ENCODE measurements around the gene MMP2.
A peak's percentile ranks its signal among the peaks of the same experiment; 100 is the strongest.

Gene MMP2

GRCh38 chr16:55482056-55482455, 3.1 kb downstream of the MMP2 start:
- no peak for DNase-seq (ENCODE audit: low read depth)
- TF ChIP-seq CTCF (conservative IDR thresholded peaks at IDR 0.05; ENCODE audit: low read depth, low read length): no peak
- H3K4me3 ChIP-seq (ENCODE audit: low read depth, low read length): no peak overlapping the region

- TF ChIP-seq CTCF (conservative IDR thresholded peaks at IDR 0.05; ENCODE audit: low read depth, low read length): no peak
- peak; percentile 68 for DNase-seq (ENCODE audit: low read depth)
- H3K4me3 ChIP-seq (ENCODE audit: low read depth, low read length): no peak overlapping the region
Measured at GRCh38 chr16:55487048-55487803, 8.2 kb downstream of the MMP2 start.

- DNase-seq (ENCODE audit: low read depth): no peak
- no peak for TF ChIP-seq CTCF (conservative IDR thresholded peaks at IDR 0.05; ENCODE audit: low read depth, low read length)
- H3K4me3 ChIP-seq (ENCODE audit: low read depth, low read length): no peak overlapping the region
Measured at GRCh38 chr16:55488306-55488705, 9.3 kb downstream of the MMP2 start.

- DNase-seq (ENCODE audit: low read depth): no peak
- no peak for TF ChIP-seq CTCF (conservative IDR thresholded peaks at IDR 0.05; ENCODE audit: low read depth, low read length)
- H3K4me3 ChIP-seq (ENCODE audit: low read depth, low read length): no peak overlapping the region
Measured at GRCh38 chr16:55489119-55489955, 10.3 kb downstream of the MMP2 start.

- no peak for TF ChIP-seq CTCF (conservative IDR thresholded peaks at IDR 0.05; ENCODE audit: low read depth, low read length)
- DNase-seq (ENCODE audit: low read depth): no peak
- H3K4me3 ChIP-seq (ENCODE audit: low read depth, low read length): no peak overlapping the region
Measured at GRCh38 chr16:55489956-55490265, 10.9 kb downstream of the MMP2 start.

GRCh38 chr16:55490301-55490700, 11.3 kb downstream of the MMP2 start:
- no peak for DNase-seq (ENCODE audit: low read depth)

More at GRCh38 chr16:55490301-55490700, 11.3 kb downstream of the MMP2 start:
- no peak overlapping the region for H3K4me3 ChIP-seq (ENCODE audit: low read depth, low read length)
- no peak for TF ChIP-seq CTCF (conservative IDR thresholded peaks at IDR 0.05; ENCODE audit: low read depth, low read length)
